Inflammatory macrophage treated with lipopolysaccharide for 1 hour (primary cell): ENCODE measurements around the gene TTC23L.

Source experiments
- DNase-seq, 2 donors: peaks; one replicate each; pipeline ENCODE4 v3.0.0-alpha.2; 2020 to 2022

Gene TTC23L

DNA sequence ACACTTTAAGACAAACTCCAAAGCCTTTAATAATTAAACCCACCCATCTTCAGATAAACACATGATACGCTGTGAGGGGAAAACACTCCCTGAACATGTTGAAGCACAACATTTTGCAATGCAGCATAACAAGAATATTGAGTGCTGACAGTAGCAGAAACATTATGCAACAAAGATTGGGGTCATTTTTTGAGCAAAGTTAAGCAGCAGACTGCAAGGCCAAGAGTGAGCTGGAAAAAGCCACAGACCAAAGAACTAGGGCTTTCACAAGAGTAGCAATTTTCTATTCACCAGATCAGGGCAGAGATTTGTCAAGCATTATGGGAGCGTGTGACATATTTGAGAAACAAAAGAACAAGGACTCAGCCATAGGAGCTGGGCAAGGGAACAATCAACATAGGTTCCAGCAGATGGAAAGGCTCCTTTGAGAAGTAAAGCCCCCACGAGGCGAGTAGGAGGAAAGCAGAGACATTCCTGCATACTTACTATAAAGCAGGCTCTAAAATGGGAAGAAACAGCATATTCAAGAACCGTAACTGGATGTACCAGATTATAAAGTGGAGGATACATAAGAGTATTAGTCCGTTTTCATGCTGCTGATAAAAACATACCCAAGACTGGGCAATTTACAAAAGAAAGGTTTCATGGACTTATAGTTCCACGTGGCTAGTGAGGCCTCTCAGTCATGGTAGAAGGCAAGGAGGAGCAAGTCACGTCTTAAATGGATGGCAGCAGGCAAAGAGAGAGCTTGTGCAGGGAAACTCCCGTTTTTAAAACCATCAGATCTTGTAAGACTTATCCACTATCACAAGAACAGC is 4.8 kb upstream of the TTC23L start:
- DNase-seq, result no peak

DNA sequence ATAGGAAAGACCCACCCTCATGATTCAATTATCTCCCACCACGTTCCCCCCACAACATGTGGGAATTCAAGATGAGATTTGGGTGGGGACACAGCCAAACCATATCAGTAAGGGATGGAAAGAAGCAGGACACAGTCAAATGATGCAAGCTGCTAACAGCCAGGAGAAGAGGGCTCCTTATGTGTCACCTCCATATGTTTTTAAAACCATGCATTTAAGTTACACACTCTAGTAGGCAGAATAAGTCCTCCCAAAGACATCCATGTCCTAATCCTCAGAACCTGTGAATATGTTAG is 4.2 kb upstream of the TTC23L start:
- DNase-seq, result no peak

DNA sequence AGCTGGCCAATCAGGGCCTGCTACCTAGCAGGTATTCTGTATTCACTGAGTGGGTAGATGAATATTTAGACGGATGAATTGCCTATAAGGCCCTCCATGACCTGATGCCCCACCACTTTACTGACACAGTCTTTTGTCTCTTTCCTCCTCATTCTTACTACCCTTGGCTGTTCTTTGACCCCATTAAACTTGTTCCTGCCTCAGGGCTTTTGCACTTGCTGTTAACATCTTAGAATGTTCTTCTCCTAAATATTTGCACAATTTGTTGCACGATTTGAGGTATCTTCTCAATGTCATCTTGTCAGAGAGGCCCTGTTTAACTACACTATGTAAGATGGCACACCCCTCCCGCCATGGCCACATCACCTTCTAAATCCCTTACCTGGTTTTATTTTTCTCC is 3.3 kb upstream of the TTC23L start:
- DNase-seq, result no peak

DNA sequence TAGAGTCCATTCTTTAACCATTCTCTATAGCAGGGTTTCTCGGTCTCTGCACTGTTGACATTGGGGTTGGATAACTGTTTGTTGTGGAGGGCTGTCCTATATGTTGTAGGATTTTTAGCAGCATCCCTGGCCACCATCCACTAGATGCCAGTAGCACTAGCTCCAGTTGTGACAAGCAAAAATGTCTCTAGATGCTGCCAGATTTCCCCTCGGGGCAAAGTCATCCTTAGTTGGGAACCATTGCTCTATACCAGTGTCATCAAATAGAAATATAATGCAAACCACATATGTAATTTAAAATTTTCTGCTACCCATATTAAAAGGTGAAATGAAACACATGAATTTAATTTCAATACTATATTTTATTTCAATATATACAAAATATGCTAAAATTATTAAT is 2.9 kb downstream of the TTC23L start:
- no peak for DNase-seq

DNA sequence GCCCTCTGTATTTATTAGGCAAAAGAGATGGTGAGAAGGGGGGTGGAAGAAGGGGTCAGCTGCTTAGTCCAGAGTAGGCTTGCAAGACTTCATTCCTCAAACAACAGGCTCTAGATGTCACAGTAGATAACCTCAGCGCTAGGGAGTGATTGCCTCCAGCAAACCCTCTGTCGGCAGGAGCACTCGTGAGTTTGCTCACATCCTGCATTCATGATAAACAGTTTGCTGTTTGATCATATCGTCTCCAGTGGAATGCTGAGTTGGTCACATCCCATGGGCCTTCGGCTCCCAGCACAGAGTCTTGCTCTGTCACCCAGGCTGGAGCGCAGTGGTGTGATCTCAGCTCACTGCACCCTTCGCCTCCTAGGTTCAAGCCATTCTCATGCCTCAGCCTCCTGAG is 3.6 kb downstream of the TTC23L start:
- DNase-seq, result no peak

DNA sequence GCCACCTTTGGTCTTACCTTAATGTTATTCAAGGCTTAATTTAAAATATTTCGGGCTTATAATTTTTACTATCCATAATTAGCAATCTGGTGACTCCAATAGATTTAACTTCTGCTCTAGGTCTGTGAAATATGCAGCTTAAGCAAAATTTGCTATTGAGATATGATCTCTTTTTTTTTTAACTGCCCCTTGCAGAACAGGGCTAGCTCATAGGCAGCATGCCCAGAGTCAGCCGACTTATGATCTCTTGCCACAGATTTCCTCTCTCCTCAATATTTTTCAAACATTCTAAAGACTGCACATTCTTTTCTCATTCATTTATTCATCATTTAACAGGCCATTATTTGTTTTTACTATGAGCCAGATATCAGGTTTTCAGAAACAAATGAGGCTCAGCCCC is 4.5 kb downstream of the TTC23L start:
- DNase-seq, result no peak

DNA sequence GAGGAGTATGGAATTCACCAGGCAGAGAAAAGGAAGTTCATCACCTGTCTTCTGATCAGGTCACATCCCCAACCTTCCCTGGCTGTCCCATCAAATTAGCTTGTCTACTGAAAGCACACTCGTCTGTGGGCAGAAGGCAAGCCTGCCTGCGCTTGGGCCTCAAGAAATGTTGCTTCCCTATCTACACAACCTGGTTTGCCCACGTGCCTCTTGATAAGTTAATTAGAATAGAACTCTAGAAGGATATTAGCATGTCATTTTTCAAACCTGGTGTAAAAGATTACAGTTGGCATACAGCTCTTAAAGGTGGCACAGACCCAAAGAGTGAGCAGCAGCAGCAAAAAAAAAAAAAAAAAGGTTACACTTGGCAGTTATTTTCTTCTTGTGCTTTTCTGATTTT is 5.1 kb downstream of the TTC23L start:
- DNase-seq, result no peak

DNA sequence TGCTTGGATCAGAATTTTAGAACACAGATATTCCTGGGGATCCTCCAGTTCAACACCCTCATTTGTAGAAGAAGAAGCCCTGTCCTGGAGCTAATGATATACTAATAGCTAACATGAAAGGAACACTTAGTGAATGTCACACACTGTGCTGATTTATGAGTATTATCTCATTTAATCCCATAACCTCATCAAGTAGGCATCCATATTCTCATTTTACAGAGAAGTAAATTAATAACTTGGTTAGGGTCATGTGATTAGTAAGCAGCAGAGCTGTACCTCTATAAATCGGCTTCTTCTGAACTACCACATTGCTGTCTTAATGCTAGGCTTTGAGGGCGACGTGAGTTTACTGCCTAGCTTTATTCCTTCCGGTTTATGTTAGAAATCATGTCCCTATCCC is 6.0 kb downstream of the TTC23L start:
- DNase-seq, result no peak

DNA sequence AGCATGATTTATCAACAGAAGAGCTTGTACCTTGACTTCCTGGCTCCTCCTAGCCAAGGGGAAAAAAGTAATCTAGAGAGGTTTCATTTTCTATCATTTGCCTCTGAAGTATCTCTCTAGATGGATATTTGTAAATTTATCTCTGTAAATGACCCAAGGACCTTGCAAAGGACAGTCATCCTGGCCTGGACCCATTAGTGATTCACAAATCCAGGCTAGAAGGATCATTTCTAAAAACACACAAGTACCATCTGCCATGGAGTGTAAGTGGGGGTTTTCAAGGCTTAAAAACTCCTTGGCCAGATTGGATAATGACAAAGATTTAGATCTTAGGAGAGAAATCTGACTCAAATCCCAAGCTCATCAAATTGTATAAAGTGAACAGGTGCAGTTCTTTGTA is 8.1 kb downstream of the TTC23L start:
- no peak for DNase-seq

DNA sequence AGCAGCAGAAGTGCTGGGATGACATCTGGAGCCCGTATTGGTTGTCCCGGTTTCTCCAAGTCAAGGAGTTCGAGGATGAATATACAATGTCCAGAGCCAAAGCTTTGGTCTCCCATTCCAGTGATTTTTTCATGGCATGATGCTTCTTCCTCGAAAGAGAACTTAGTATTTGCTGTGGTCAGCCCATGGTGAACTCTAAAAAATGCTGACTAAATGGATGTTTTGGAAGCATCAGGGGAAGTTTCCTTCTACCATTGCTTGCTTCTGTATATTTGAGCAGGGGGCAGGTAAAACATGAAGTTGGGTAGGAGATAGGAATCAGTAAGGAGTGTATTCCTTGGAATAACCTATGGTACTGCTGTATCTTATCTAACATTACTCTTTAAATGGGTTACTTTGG is 8.6 kb downstream of the TTC23L start:
- DNase-seq, result no peak

DNA sequence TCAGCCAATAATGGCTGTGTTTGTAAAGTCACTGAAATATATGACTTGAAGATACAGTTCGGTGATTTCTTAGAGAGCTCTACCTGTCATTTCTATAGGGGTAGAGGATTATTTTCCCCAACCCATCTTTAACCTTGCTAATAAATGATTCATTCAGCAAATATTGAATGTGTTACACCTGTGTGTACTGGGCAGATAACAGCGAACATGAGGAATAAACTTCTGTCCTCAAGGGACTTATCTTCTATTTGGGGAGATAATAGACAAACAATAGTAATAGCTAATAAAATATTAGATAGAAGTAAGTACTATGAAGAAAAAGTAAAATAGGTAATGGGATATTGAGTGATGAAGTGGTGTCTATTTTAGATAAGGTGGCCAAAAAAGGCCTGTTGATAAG is 9.3 kb downstream of the TTC23L start:
- DNase-seq, result no peak

DNA sequence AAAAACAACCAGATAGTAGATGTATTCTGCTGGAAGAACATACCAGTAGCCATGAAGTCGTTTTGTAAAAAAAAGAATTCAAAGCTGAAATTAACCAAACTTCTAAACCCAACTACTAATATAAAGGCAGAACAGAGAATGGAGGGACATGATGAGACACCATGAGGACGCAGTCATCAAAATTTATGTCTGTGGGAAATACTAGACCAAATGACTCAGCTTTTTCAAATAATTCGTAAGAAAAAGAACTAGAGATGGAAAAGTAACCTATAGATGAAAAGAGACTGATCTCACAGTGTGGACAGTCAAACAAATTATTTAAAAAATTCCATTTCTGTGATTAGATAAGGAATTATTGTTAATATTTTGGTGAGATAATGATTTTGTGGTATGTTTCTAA is 10.3 kb downstream of the TTC23L start:
- DNase-seq, result no peak

DNA sequence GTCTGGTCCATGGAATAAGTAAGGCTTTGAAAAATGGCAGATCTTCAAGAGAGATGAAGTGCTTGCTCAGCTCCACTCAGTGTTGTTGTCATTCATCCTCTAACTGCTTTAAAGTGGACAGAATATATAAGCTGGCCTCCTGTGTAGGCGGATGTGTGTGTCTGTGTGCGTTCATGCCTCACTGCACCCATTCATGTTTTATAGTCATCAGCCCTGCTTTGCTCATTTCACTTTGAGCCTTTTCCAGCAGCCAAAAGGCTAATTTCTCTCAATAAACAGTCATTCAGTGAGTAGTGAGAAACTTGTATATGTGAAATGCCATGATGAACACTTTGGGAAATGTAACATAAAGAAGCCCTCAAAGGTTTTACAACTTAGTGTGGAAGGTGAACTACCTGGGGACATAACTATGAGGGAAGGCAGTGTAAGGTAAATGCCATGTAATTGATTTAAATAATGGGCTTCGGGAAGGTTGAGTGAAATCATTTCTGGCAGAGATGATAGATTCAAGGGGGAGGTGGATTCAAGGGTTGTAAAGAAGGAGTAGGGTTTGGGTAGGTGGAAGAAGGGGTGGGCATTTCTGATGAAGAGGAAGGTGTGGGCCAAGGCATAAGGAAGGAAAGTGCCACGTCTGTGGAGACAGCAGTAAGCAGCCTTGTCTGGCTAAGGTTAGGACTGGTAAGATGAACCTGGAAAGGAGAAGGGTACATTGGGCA is 15.7 kb downstream of the TTC23L start:
- no peak for DNase-seq

DNA sequence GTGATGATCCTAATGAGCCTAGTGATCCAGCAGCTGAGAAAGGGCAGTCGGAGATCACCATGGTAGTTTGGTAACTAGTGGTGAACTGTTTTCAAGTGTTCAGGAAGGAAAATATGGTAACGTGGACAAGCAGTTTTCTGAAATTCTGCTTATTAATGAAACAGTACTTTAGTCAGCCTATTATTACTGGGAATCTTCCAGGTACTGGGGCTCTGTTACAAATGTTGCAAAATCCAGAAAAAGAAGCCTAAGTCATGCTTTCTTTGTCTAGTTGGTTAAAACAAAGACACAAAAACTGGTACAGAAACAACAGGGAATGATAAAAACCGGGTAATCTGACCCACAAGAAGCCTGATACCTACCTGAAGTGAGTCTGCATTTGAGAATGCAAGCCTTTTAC is 18.2 kb downstream of the TTC23L start:
- DNase-seq, result no peak

DNA sequence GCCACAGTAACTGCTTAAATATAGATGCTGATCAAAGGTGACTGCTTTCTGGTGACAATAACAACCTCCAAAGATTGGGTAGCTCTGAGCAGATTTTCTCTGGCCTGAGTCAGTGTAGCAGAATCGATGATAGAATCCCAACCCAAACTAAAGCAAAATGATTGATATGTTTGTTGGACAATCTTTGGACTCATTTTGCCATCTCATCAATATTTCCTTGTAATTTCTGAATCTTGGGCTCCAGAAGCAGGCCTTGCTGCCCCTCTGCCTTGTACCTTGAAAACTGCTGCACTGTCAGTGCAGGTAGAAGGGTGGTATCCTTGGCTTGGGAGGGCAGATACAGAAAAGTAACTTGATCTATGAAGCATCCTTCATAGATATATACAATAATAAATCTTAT is 18.9 kb downstream of the TTC23L start:
- no peak for DNase-seq

DNA sequence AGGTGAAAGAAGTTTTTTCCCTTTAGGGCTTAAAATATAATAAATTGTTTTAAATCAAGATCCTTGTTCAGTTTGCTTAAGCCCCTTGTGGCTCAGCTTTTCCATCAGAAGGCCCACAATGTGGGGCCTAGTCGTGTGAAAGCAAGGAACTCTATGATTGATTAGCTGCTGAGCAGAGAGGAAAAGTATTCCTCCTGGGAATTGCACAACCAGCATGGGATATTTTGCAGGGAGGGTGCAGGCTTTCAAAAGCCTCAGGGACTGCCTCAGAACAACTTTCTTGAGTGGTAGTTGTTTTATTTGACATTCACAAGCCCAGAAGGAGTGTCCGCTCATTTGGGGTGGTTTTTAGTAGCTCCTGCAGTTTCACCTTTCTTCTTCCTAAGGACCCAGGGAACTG is 19.8 kb downstream of the TTC23L start:
- DNase-seq, result no peak

DNA sequence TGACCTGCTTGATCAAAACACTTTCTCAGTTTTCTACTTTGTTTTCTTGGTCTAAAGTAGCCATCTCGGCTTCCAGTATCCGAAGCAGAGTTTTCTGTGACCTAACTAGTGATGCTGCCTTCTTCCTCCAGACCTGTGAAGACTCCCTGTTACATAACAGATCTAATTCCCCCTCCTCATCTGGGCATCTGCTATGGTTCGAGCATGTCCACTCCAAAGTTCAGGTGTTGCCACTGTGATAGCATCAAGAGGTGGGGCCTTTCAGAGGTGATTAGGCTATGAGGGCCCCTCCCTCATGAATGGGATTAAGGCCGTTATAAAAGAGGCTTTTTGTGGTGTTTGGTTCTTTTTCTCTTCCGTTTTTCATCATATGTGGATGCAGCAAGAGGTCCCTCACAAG is 20.3 kb downstream of the TTC23L start:
- DNase-seq, result no peak

DNA sequence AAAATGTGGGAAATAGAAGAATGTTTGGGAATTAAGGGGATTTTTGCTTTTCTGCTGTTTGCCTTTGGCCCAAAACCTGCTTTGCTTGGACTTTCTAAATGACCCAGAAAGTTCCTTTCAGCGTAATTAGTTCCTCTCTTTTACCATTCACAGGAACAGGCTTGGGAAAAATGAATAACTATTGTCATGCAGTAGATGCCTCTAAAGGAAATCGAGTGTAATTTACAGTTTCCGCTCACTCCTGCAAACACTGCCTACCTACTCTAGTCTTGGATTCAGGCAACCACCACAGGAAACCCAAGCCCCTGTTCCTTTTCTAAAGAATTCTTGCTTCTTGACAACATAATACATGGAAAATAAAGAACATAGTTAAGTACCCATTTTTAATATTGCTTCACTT is 25.0 kb downstream of the TTC23L start:
- no peak for DNase-seq

DNA sequence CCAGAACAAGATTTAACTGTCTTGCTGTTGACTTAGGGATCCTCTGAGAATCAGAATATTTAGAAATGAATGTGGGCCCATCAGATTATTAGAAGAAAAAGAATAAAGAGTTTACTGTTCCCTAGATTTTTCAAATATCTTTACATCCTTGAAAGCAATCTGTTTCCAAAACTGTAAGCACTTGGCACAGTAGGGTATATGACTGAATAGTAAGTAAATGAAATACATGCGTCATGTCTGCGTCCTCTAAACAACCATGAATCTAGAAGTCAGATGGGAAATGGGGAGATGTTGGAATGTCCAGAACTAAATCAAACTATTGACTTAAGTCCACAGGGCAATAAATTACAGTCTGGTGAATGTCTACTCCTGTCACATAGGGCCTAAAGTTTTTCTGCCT is 26.1 kb downstream of the TTC23L start:
- no peak for DNase-seq

DNA sequence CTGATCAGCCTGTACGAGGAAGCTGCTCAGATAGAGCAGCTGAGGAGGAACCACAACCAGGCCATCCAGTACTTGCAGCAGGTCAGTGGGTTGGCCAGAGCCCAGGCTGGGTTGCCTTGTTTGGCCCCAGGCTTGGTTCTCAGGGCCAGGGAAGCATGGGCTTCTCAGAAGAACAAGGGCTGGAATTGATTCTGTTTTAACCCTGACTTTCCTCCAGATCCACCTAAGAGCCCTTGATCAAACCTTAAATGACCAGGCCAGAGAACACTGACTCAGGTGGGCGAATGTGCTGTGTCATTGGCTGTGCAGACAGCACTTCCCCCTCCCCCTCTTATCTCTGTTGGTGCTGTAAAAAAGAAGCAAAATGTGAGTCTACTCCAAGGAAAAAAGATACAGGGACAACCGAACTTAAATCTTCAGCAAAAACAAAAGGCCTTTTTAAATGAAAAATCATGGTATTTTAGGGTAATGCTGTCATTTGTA is 28.1 kb downstream of the TTC23L start:
- DNase-seq, result no peak

DNA sequence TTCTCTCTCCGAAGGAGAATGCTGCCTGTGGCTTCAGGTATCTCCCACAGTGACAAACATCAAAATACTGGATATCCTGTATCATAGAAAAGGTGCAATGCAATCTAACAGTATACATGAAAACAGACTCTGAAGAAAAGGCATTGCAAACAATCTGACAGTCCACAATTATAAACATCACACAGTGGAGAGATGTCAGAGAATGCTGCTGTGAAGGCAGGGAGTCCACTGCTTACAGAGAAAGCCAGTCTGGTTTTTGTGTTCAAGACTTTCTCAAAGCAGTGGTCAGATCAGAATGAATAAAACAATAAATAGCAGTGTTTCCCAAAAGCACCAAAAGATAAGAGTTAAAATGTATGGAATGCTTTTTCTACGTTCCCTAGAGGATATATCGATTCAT is 28.7 kb downstream of the TTC23L start:
- no peak for DNase-seq

DNA sequence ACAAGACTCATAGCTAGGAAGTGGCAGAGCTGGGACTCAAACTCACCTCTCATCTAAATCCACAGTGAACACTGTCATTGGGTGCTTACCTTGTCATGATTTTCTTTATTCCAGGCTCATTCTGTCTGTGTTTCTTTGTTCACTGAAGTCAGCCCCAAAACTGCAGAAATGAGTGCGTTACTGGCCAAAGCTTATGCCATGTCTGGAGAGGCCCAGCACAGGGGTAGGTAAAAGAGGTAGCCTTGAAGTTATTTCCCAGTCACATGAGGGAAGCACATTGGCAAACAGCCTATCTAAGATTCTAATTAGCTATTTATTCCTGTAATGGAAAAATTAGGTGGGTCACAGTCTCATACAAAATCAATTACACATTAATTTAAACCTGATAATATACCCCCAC is 29.8 kb downstream of the TTC23L start:
- DNase-seq, result no peak

DNA sequence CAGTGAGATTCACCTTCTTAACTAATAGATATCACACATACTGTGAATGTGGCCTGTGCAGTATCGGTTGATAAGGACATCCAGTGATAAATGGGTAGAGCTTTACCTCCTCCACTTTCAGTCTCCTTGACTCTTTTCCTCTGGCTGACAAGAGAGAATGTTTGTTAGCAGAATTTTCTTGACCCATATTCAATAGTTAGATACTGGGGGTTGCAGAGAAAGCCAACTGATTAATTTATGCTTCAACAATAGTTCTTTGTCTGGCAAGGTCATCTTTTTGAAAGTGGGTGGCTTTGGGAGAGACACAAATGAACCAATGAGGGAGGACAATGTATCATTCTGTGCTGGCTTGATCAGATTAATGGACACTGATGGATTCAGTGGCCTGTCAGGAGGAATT is 30.3 kb downstream of the TTC23L start:
- no peak for DNase-seq

DNA sequence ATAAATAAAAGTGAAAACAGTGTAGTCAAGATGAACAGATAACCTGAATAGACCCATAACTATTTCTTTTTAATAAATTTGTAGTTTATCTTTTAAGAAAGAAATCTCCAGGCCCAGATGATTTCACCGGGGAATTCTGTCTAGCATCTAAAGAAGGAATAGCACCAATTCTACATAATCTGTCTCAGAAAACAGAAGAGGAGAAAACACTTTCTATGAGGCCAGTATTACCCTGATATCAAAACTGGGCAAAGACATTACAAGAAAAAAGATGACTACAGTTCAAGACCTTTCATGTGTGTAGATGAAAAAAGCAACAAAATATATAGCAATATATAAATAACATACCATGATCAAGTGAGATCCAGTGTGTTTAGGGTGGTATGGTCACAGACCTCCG is 31.4 kb downstream of the TTC23L start:
- no peak for DNase-seq

DNA sequence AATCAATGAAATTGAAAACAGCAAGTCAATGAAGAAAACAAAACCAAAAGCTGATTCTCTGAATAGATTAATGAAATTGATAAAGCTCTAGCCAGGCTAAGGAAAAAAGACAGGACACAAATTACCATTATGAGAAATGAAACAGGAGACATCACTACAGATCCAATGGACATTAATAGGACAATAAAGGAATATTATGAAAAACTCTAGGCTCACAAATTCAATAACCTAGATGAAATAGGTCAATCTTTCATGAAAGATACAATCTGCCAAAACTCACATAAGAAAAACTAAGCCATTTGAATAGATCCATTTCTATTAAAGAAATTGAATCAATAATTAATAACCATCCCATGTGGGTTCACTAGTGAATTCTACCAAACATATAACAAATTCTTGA is 37.3 kb downstream of the TTC23L start:
- no peak for DNase-seq
